Activated naive CD4-positive, alpha-beta T cell treated with anti-CD3 and anti-CD28 coated beads, Interleukin-2, amount 10 ng/mL, durations not matched to agents 5 hours and 36 hours (primary cell): ENCODE data around the gene MC3R. TPM values are rescaled to one million over a fixed set of nuclear protein-coding genes. Genes with fewer than 3 reads are reported as not detected.

ENCODE experiments used
- total RNA-seq, 2 experiments: library from RNA; stranded (reverse); gene quantifications; one replicate each; pipeline ENCODE4 v1.2.3, GENCODE V29; 2021

MC3R gene
- not detected for total RNA-seq

DNA sequence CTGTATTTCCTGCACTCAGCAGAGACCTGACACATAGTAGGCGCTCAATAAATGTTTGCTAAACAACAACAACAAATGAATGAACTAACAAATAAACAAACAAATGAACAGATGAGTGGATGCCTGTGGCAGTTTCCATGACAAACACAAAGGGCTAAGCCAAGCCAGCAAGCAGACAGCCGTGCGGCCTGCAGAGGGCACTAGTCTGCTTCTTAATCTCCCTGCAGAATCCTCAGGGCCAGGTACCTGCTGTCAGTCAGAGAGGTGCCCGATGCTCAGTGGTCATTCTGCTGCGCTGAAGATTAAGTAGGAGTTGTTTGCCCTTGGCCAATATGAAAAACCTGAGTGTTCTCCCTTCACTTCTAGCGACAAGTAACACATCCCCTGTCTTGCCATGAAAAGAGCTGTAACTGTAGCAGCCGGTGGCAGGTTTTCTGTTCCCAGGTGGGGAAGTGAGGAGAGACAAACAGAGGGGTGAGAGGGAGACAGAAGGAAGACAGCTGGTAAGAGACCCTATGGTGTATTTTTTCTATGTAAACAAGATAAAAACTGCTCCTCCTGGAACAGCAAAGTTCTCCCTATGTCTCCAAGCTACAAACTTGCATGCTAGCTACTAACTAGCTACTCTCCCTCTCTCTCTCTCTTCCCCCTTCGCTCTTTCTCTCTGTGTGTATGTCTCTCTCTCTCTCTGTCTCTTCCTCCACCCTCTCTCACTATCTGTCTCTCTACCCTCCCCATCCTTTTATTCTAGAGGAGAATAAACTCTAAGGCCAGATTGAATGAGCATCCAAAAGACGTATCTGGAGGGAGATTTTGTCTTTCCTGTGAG lies at the start of gene MC3R:
Gene MC3R (plus strand): TSS at position 779 of the 829 bp plus-strand sequence. CDS start 112 bp downstream, outside the sequence.

Other genes starting within 250 kb of the MC3R start
- not detected for gene CBLN4, start 243.2 kb upstream of the MC3R start, total RNA-seq
- gene FAM210B, start 110.2 kb downstream of the MC3R start, total RNA-seq, result 10 to 100 TPM; 10.4 to 10.8 TPM
- gene AURKA, start 143.5 kb downstream of the MC3R start, total RNA-seq, result 10 to 100 TPM; 44.1 to 44.5 TPM
- 10 to 100 TPM; 48.3 to 52.4 TPM for gene CSTF1, start 143.9 kb downstream of the MC3R start, total RNA-seq
- 1 to 10 TPM; 5.8 to 5.9 TPM for gene CASS4, start 163.5 kb downstream of the MC3R start, total RNA-seq
- 10 to 100 TPM; 95.4 to 98.4 TPM for gene RTF2, start 219.9 kb downstream of the MC3R start, total RNA-seq